ENCODE measurements around the gene TRRAP. TPM values are rescaled to one million over a fixed set of nuclear protein-coding genes. Genes with fewer than 3 reads are reported as not detected.
A peak's percentile ranks its signal among the peaks of the same experiment; 100 is the strongest.

TRRAP gene
- total RNA-seq, 2 donors from 2014 or later = 21.1 to 25.2 TPM

GRCh38 chr7:98879198-98879978 lies 1.1 kb downstream of the TRRAP start:
- H3K4me1 ChIP-seq = peaks cover 16% of the 10 kb centered on the region
- no peaks in the 10 kb centered on the region for H3K27me3 ChIP-seq
- TF ChIP-seq CTCF (IDR thresholded peaks at IDR 0.05) (peak in 4 of 7 experiments; percentile 9 to 28 (median 21)), POLR2A (IDR thresholded peaks at IDR 0.05) (peak in 1 of 3 donors; percentile 22)
- H3K36me3 ChIP-seq (replicated peaks in 1 of 2; ENCODE audit: insufficient read depth in 1 of 2, low read depth in 2 of 2) = peaks cover 0 to 6% of the 10 kb centered on the region in 2 donors
- intact Hi-C loops (cut with DNase I) = no loop called here
- DNase-seq = peak; percentile 38 to 73 (median 65)
- 1% methylated on average over 16 to 28 of the region's 29 CpGs for WGBS, 2 donors
- peak overlapping the region; percentile 56 to 73 for H3K4me3 ChIP-seq
- peak; percentile 40 for ATAC-seq
- peak overlapping the region; percentile 72 to 97 (median 92) for H3K27ac ChIP-seq
- no peaks in the 10 kb centered on the region for H3K9me3 ChIP-seq

- intact Hi-C loops (cut with DNase I) = no loop called here
- peak overlapping the region; percentile 72 to 97 (median 92) for H3K27ac ChIP-seq
- peaks cover 0 to 8% of the 10 kb centered on the region in 2 donors for H3K36me3 ChIP-seq (replicated peaks in 1 of 2; ENCODE audit: insufficient read depth in 1 of 2, low read depth in 2 of 2)
- no peaks in the 10 kb centered on the region for H3K9me3 ChIP-seq
- peaks cover 16% of the 10 kb centered on the region for H3K4me1 ChIP-seq
- no peak overlapping the region for H3K4me3 ChIP-seq
- WGBS, 2 donors = 6 to 18% methylated on average over 9 of the region's 9 CpGs
- H3K27me3 ChIP-seq = no peaks in the 10 kb centered on the region
- DNase-seq = no peak
- no peak for ATAC-seq
- TF ChIP-seq POLR2A (IDR thresholded peaks at IDR 0.05) = no peak
- TF ChIP-seq CTCF (IDR thresholded peaks at IDR 0.05) = no peak
Measured at GRCh38 chr7:98879979-98880315, 1.6 kb downstream of the TRRAP start.

- WGBS, 2 donors = 86 to 93% methylated on average over 8 of the region's 8 CpGs
- H3K27ac ChIP-seq = peak overlapping the region in 2 of 4 donors; percentile 94 to 97
- H3K4me3 ChIP-seq = no peak overlapping the region
- no peaks in the 10 kb centered on the region for H3K9me3 ChIP-seq
- DNase-seq = no peak
- ATAC-seq = no peak
- TF ChIP-seq POLR2A (IDR thresholded peaks at IDR 0.05) = no peak
- TF ChIP-seq CTCF (IDR thresholded peaks at IDR 0.05) = no peak
- H3K27me3 ChIP-seq = no peaks in the 10 kb centered on the region
- H3K36me3 ChIP-seq (replicated peaks in 1 of 2; ENCODE audit: insufficient read depth in 1 of 2, low read depth in 2 of 2) = peaks cover 0 to 8% of the 10 kb centered on the region in 2 donors
- H3K4me1 ChIP-seq = peaks cover 16% of the 10 kb centered on the region
- intact Hi-C loops (cut with DNase I) = no loop called here
Measured at GRCh38 chr7:98880485-98880884, 2.2 kb downstream of the TRRAP start.

- H3K27me3 ChIP-seq = no peaks in the 10 kb centered on the region
- intact Hi-C loops (cut with DNase I) = no loop called here
- DNase-seq (no peak), ATAC-seq (no peak)
- TF ChIP-seq CTCF (IDR thresholded peaks at IDR 0.05) (no peak), POLR2A (IDR thresholded peaks at IDR 0.05) (no peak)
- H3K4me3 ChIP-seq = no peak overlapping the region
- no peak overlapping the region for H3K27ac ChIP-seq
- no peaks in the 10 kb centered on the region for H3K9me3 ChIP-seq
- 84 to 87% methylated on average over 9 of the region's 9 CpGs for WGBS, 2 donors
- peaks cover 16% of the 10 kb centered on the region for H3K4me1 ChIP-seq
- H3K36me3 ChIP-seq (replicated peaks in 1 of 2; ENCODE audit: insufficient read depth in 1 of 2, low read depth in 2 of 2) = peaks cover 0 to 8% of the 10 kb centered on the region in 2 donors
Measured at GRCh38 chr7:98881561-98882315, 3.4 kb downstream of the TRRAP start.

Measured in body of pancreas (tissue), 4 donors.